ENCODE results near the gene SLC35E2B.
"Not testable (repeated sequence)": the region's sequence is repeated elsewhere in the genome, so short reads cannot be mapped to it uniquely, and the experiment has no call there.

DNA sequence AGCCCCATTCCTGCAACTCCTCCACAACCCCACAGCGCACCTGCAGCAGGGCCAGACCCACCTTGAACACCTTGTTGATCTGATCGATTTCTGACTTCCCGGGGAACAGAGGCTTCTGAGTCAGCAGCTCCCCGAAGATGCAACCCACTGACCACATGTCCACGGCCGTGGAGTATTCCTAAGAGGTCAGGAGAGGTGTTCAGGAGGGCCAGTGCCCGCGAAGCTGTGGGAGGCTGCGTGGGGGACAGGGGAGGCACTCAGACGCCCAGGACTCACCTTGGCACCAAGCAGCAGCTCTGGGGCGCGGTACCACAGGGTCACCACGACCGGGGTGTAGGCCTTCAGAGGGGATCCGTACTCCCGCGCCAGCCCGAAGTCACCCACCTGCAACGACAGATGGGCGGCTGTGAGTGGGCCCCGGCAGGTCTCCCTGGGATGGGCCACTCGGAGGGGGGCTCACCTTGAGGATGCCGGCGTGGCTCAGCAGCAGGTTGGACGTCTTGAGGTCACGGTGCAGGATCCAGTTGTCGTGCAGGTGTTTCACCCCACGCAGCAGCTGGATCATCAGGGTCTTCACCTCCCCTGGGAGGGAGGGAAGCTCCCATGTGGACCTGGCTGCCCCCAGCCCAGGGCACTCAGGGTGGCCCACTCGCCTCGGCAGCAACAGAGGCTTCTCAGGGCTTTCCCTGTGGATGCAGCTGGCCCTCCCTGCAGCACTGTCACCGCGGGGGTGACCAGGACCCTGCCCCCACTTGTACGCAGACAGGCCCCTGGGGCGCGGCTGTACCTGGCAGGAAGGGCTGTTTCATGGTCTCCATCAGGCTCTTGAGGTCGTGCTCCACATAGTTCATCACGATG lies 55.7 kb downstream of the SLC35E2B start:
- TF ChIP-seq, protein P1, sequence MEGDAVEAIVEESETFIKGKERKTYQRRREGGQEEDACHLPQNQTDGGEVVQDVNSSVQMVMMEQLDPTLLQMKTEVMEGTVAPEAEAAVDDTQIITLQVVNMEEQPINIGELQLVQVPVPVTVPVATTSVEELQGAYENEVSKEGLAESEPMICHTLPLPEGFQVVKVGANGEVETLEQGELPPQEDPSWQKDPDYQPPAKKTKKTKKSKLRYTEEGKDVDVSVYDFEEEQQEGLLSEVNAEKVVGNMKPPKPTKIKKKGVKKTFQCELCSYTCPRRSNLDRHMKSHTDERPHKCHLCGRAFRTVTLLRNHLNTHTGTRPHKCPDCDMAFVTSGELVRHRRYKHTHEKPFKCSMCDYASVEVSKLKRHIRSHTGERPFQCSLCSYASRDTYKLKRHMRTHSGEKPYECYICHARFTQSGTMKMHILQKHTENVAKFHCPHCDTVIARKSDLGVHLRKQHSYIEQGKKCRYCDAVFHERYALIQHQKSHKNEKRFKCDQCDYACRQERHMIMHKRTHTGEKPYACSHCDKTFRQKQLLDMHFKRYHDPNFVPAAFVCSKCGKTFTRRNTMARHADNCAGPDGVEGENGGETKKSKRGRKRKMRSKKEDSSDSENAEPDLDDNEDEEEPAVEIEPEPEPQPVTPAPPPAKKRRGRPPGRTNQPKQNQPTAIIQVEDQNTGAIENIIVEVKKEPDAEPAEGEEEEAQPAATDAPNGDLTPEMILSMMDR (IDR thresholded peaks at IDR 0.05) = not testable (repeated sequence)
- TF ChIP-seq POLR2A (IDR thresholded peaks at IDR 0.05) = not testable (repeated sequence)

All from testis (tissue), 2 donors.